Measurements from ENCODE around the gene TXNDC11. TPM values are rescaled to one million over a fixed set of nuclear protein-coding genes. Genes with fewer than 3 reads are reported as not detected.
"Not testable (repeated sequence)": the region's sequence is repeated elsewhere in the genome, so short reads cannot be mapped to it uniquely, and the experiment has no call there.

The TXNDC11 gene
- 27.5 and 32.5 TPM in 2 replicates for total RNA-seq (2014; rRNA removed; shearing (Covaris generic))
- 34.9 and 46.6 TPM in 2 replicates for polyA plus RNA-seq (2015; cell fraction: cytosol; rRNA removed)
- 14.8 and 26.0 TPM in 2 replicates for polyA plus RNA-seq (2015; cell fraction: nucleus; rRNA removed)

GRCh38 chr16:11742536-11743307 lies at the start of gene TXNDC11:
TSS of gene TXNDC11 (minus strand) at chr16:11742857. CDS start at chr16:11742730, 127 bp downstream.
- DNase-seq (ENCODE audit: low read depth, low spot score): peak; percentile 96
- in situ Hi-C loops (cut with HindIII; ENCODE audit: low pct_unique_long_range_greater_than_20kb, low sequenced_read_pairs): no loop called here

DNA sequence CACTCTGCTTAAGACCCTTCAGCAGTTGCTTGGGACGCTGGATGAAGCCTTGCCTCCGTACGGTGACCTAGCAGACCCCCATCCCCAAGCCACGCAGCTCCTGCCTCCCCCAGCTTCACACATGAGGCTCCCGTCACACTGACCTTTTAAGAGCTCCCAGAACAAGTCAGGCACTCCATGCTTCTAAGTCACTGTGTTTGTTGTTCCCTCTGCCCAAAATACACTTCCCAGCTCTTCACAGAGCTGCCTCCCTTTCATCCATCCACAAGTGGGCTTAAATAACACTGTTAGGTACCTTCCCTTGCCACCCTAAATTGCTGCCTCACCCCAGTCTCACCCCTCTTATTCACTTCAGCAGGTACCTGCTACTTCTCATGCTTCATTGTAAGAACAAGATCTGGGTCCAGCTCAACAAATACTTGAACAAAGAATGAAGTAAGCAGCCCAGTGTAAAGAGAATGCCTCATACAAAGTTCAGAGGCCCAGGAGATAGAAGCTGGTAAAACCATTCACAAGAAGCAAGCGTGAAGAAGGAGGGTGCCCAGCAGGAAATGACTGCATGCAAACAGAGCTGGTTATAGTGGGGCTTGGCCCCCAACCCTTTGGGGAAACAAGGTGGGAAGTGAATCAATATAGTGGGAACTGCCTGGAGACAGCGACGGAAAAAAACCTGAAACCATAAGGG lies 48.6 kb upstream of the TXNDC11 start:
- DNase-seq (ENCODE audit: low read depth, low spot score): no peak
- in situ Hi-C loops (cut with HindIII; ENCODE audit: low pct_unique_long_range_greater_than_20kb, low sequenced_read_pairs): no loop called here

- in situ Hi-C loops (cut with HindIII; ENCODE audit: low pct_unique_long_range_greater_than_20kb, low sequenced_read_pairs): no loop called here
Observed at GRCh38 chr16:11788914-11789313, 46.3 kb upstream of the TXNDC11 start.

GRCh38 chr16:11784980-11785599 lies 42.4 kb upstream of the TXNDC11 start:
- in situ Hi-C loops (cut with HindIII; ENCODE audit: low pct_unique_long_range_greater_than_20kb, low sequenced_read_pairs); DNase-seq (ENCODE audit: low read depth, low spot score): not testable (repeated sequence)

More at GRCh38 chr16:11788914-11789313, 46.3 kb upstream of the TXNDC11 start:
- DNase-seq (ENCODE audit: low read depth, low spot score): no peak

DNA sequence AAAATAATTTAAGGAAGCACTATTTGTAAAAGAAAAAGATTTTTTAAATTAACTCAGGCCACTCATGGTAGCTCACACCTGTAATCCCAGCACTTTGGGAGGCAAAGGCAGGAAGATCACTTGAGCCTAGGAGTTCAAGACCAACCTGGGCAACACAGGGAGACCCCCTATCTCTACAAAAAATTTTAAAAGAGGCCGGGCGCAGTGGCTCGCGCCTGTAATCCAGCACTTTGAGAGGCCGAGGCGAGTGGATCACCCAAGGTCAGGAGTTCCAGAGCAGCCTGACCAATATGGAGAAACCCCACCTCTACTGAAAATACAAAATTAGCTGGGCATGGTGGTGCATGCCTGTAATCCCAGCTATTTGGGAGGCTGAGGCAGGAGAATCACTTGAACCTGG lies 41.7 kb upstream of the TXNDC11 start:
- in situ Hi-C loops (cut with HindIII; ENCODE audit: low pct_unique_long_range_greater_than_20kb, low sequenced_read_pairs); DNase-seq (ENCODE audit: low read depth, low spot score): not testable (repeated sequence)

DNA sequence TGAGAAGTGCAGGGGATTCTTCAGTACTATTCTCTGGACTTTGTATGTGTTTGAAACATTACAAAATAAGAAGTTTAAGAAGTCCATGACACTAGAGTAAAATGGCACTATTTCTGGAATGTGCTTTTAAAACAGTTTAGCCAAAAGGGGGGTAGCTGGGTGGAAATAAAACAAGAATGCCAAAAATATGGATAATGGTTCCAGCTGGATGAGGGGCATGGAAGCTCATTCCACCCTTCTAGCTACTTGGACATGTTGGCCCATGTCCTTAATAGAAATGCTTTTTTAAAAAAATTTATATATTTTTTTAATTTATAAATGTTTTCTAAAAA lies 41.3 kb upstream of the TXNDC11 start:
- no peak for DNase-seq (ENCODE audit: low read depth, low spot score)
- in situ Hi-C loops (cut with HindIII; ENCODE audit: low pct_unique_long_range_greater_than_20kb, low sequenced_read_pairs): no loop called here

GRCh38 chr16:11783319-11784037 lies 40.8 kb upstream of the TXNDC11 start:
- in situ Hi-C loops (cut with HindIII; ENCODE audit: low pct_unique_long_range_greater_than_20kb, low sequenced_read_pairs): no loop called here
- DNase-seq (ENCODE audit: low read depth, low spot score): peak; percentile 75

GRCh38 chr16:11781773-11782172 lies 39.1 kb upstream of the TXNDC11 start:
- peak; percentile 81 for DNase-seq (ENCODE audit: low read depth, low spot score)
- in situ Hi-C loops (cut with HindIII; ENCODE audit: low pct_unique_long_range_greater_than_20kb, low sequenced_read_pairs): no loop called here

GRCh38 chr16:11780991-11781680 lies 38.5 kb upstream of the TXNDC11 start:
- in situ Hi-C loops (cut with HindIII; ENCODE audit: low pct_unique_long_range_greater_than_20kb, low sequenced_read_pairs): no loop called here
- DNase-seq (ENCODE audit: low read depth, low spot score): no peak

DNA sequence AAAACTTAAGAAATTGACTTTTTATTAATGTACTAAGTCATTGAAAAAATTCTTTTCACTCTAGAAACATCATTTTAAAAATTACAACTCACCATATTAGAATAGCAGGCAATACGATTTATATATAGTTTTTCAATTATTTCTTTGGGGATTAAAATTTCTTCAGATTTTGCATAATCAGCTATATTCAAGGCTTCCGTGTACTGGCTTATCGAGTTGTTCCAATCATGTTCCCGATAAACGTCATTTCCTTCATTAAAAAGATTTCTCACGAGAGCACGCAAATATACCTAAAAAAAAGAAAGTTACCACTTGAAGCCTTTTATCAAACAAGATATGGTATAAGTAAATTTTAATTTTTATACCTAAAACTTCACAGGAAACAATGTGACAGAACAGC lies 36.4 kb upstream of the TXNDC11 start:
- DNase-seq (ENCODE audit: low read depth, low spot score): no peak
- in situ Hi-C loops (cut with HindIII; ENCODE audit: low pct_unique_long_range_greater_than_20kb, low sequenced_read_pairs): no loop called here

DNA sequence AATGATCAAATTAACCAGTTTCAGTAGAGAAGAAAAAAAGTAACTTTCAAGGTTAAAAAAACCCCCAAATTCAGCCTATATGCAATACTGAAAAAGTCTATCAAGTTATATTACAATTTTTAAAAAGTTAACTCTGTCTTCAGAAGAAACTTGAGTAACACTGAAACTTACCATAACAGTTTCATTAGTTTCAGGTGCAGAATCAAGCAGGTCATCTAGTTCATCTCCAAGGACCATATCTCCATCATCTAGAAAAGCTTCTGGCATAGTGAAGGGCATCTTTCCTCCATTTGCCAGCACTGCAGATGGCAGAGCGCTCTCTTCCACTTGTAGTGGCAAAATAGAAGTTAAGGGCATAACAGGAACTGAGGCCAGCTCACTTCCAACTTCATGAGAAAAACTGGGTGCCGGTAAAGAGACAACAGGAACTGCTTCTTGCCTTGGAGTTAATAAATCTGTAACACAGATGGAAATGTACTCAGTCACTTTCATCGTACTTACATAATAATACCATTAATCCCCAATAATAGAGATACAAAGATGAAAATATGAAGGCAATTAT lies 31.5 kb upstream of the TXNDC11 start:
- in situ Hi-C loops (cut with HindIII; ENCODE audit: low pct_unique_long_range_greater_than_20kb, low sequenced_read_pairs): no loop called here
- DNase-seq (ENCODE audit: low read depth, low spot score): no peak

DNA sequence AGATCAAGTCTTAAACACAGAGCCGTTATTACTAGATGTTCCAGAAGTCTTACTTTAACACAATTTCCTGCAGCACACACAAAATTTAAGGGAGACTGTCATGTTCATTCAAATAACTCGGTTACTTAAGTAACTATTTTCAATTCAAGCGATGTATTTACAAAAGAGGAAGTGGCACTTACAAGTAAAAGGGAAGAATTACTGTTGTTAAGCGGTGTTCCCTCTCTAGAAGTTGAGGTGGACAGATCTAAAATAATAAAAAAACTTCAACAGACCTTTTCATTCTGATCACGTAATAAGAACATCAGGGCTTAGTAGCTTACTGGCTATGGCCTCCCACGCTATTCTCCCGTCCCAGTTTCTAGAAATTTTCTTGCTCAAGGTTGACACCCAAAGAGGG lies 26.2 kb upstream of the TXNDC11 start:
- in situ Hi-C loops (cut with HindIII; ENCODE audit: low pct_unique_long_range_greater_than_20kb, low sequenced_read_pairs): no loop called here

GRCh38 chr16:11762431-11762830 lies 19.8 kb upstream of the TXNDC11 start:
- no peak for DNase-seq (ENCODE audit: low read depth, low spot score)
- in situ Hi-C loops (cut with HindIII; ENCODE audit: low pct_unique_long_range_greater_than_20kb, low sequenced_read_pairs): no loop called here

More for the DNA sequence above, 26.2 kb upstream of the TXNDC11 start:
- no peak for DNase-seq (ENCODE audit: low read depth, low spot score)

DNA sequence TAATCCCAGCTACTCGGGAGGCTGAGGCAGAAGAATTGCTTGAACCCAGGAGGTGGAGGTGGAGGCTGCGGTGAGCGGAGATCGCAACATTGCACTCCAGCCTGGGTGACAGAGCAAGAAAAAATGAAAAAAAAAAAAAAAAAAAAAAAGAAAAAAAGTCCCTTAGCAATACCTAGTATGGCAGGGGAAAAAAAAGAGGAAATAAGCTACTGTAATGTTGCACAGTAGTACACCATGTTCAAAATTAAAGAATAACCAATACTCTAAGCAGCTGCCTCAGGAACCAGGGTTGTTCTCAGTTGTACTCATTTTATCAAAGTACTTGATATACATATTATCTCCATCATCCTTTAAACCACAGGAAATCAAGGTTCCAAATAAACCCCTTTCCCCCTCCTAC lies 17.3 kb upstream of the TXNDC11 start:
- in situ Hi-C loops (cut with HindIII; ENCODE audit: low pct_unique_long_range_greater_than_20kb, low sequenced_read_pairs): no loop called here
- DNase-seq (ENCODE audit: low read depth, low spot score): no peak

DNA sequence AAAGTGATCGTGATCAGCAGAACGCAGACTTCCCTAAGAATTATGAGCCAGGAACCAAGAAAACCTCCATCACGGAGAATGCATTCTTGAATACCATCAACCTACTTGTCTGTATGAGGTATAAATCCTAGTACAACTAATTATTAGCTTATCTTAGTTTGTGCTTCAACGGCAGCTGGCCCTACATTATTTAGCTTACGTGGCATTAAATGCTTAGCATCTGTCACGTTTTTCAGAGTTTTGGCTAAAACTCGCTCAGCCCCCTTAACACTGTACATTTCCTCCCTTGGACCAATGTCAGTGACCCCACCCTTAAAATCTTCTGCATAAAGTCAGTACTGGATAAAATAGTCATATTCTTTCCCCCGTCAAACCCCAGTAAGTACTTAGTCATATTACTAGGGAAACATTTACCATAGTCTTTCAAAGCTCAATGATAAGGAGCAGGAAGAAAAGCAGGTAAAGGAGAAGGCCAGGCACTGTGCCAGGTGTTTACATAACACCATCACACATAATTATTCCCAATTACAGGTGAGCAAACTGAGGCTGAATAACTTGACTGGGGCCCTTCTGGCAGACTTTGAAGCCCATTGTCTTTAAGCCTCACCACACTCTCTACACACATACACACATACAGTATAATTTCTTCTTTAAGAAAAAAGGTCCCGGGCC lies 16.6 kb upstream of the TXNDC11 start:
- in situ Hi-C loops (cut with HindIII; ENCODE audit: low pct_unique_long_range_greater_than_20kb, low sequenced_read_pairs): no loop called here

GRCh38 chr16:11757671-11758545 lies 15.3 kb upstream of the TXNDC11 start:
- no peak for DNase-seq (ENCODE audit: low read depth, low spot score)
- in situ Hi-C loops (cut with HindIII; ENCODE audit: low pct_unique_long_range_greater_than_20kb, low sequenced_read_pairs): no loop called here

More for the DNA sequence above, 16.6 kb upstream of the TXNDC11 start:
- no peak for DNase-seq (ENCODE audit: low read depth, low spot score)

All from SK-MEL-5 (cell line).